ENCODE data around the gene NMRAL1. TPM values are rescaled to one million over a fixed set of nuclear protein-coding genes. Genes with fewer than 3 reads are reported as not detected.

The NMRAL1 gene
- total RNA-seq, 6 donors from 2014 or later: 34.4 to 80.7 (median 43.3) TPM

DNA sequence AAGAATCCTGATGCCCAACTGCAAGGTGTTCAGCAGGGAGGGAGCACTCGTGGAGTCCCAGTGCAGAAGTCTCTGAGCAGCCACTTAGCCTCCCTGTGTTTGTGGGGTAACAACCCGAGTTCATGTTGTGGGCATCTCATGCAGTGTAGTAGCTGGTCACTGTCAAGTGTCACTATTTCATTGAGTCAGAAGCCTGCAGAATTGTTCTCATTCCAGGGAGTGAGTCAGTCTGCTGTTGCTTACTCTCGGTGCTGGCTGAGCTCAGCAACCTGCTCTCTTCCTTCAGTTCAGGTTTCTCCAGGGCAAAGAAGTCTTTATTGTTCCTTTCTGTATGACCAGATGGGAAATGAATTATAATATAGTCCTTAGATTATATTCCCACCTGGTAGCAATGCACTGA, 25.8 kb upstream of the NMRAL1 start:
- TF ChIP-seq EP300 (IDR thresholded peaks at IDR 0.05) (no peak), POLR2AphosphoS5 (IDR thresholded peaks at IDR 0.05) (peak; percentile 30 to 48)
- ATAC-seq (ENCODE audit: low FRiP score in 2 of 2) (peak; percentile 69 to 73), DNase-seq (no peak)
- WGBS, 2 donors: 50 to 69% methylated on average over 1 to 3 of the region's 3 CpGs
- H3K27ac ChIP-seq: peak overlapping the region; percentile 46 to 66 (median 60)
- H3K4me3 ChIP-seq: no peak overlapping the region
- no peaks in the 10 kb centered on the region for H3K9me3 ChIP-seq
- H3K27me3 ChIP-seq: no peaks in the 10 kb centered on the region
- peaks cover 0 to 18% (median 2%) of the 10 kb centered on the region in 4 donors for H3K36me3 ChIP-seq
- peaks cover 17 to 28% (median 23%) of the 10 kb centered on the region in 4 donors for H3K4me1 ChIP-seq

DNA sequence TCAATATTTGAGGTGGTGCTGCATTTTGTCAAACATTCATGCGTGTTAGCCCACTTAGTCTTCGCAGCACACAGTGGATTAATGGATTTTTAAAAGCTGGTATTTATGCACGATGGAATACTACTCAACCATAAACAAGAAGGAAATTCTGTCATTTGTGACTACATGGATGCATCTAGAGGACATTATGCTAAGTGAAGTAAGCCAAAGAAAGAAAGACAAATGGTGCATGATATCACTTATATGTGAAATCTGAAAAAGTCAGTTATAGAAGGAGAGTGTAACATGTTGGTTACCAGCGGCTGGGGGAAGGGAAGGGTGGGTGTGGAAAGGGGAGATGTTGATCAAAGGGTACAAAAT, 24.8 kb upstream of the NMRAL1 start:
- H3K9me3 ChIP-seq: no peaks in the 10 kb centered on the region
- WGBS, 2 donors: 93 to 94% methylated on average over 4 of the region's 4 CpGs
- ATAC-seq (ENCODE audit: low FRiP score in 2 of 2) (no peak), DNase-seq (no peak)
- H3K36me3 ChIP-seq: peaks cover 0 to 17% (median 2%) of the 10 kb centered on the region in 4 donors
- no peak overlapping the region for H3K27ac ChIP-seq
- TF ChIP-seq, protein P1, sequence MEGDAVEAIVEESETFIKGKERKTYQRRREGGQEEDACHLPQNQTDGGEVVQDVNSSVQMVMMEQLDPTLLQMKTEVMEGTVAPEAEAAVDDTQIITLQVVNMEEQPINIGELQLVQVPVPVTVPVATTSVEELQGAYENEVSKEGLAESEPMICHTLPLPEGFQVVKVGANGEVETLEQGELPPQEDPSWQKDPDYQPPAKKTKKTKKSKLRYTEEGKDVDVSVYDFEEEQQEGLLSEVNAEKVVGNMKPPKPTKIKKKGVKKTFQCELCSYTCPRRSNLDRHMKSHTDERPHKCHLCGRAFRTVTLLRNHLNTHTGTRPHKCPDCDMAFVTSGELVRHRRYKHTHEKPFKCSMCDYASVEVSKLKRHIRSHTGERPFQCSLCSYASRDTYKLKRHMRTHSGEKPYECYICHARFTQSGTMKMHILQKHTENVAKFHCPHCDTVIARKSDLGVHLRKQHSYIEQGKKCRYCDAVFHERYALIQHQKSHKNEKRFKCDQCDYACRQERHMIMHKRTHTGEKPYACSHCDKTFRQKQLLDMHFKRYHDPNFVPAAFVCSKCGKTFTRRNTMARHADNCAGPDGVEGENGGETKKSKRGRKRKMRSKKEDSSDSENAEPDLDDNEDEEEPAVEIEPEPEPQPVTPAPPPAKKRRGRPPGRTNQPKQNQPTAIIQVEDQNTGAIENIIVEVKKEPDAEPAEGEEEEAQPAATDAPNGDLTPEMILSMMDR (IDR thresholded peaks at IDR 0.05): no peak
- no peak for TF ChIP-seq POLR2AphosphoS5 (IDR thresholded peaks at IDR 0.05)
- no peak for TF ChIP-seq EP300 (IDR thresholded peaks at IDR 0.05)
- no peak for TF ChIP-seq POLR2A (IDR thresholded peaks at IDR 0.05)
- no peaks in the 10 kb centered on the region for H3K27me3 ChIP-seq
- peaks cover 17 to 34% (median 25%) of the 10 kb centered on the region in 4 donors for H3K4me1 ChIP-seq
- no peak overlapping the region for H3K4me3 ChIP-seq

DNA sequence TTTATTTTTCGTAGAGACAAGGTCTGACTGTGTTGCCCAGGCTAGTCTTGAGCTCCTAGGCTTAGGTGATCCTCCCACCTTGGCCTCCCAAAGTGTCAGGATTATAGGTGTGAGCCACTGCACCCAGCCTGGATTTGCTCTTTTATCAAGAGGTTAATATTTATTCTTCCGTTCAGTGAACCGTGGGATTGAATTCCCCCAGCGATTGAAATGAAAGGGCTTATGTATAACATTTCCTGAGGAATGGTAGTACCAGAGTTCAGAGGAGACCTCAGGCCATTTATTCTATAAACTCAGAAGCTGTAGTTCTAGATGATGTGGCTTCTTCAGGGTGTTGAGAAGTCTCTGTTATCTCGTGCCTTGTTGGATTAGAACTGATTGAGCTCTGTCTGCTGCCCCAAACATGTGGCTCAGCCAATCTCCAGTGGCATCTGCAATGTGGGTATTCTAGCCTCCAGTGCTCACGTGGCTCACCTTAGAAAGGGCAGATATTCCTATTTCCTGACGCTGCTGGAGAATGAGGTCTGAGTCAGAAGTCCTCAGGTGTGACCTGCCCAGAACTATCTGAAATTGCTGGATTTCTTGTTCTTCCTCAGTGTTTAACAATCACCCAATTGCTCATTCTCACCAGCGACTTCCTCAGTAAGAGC, 24.2 kb upstream of the NMRAL1 start:
- WGBS, 2 donors: 85 to 88% methylated on average over 8 of the region's 8 CpGs

DNA sequence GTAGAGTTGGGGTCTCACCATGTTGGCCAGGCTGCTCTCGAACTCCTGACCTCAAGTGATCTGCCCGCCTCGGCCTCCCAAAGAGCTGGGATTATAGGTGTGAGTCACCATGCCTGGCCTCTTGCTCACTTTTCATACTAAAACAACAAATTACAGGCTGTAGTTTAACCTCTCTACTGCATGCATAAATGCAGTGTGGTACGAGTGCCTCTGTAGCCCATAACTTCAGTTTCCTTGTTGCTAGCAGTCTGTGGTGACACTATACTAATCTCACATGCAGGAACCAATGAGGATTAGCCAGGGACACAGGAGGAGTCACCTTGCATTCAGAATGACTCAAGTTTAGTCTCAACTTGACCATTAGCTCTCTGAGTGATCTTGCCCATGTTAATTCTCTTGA, 21.9 kb upstream of the NMRAL1 start:
- DNase-seq (no peak), ATAC-seq (ENCODE audit: low FRiP score in 2 of 2) (no peak)
- TF ChIP-seq, protein P1 (IDR thresholded peaks at IDR 0.05): no peak
- TF ChIP-seq POLR2A (IDR thresholded peaks at IDR 0.05) (no peak), EP300 (IDR thresholded peaks at IDR 0.05) (no peak), POLR2AphosphoS5 (IDR thresholded peaks at IDR 0.05) (no peak)
- no peak overlapping the region for H3K27ac ChIP-seq
- peaks cover 15 to 27% (median 16%) of the 10 kb centered on the region in 4 donors for H3K4me1 ChIP-seq
- WGBS, 2 donors: 94 to 95% methylated on average over 4 of the region's 4 CpGs
- H3K27me3 ChIP-seq: no peaks in the 10 kb centered on the region
- H3K36me3 ChIP-seq: peaks cover 0 to 24% (median 2%) of the 10 kb centered on the region in 4 donors
- H3K9me3 ChIP-seq: no peaks in the 10 kb centered on the region
- H3K4me3 ChIP-seq: no peak overlapping the region

More for the DNA sequence above, 24.2 kb upstream of the NMRAL1 start:
- DNase-seq (no peak), ATAC-seq (ENCODE audit: low FRiP score in 2 of 2) (no peak)
- Histone ChIP-seq H3K4me1 (peaks cover 17 to 34% (median 25%) of the 10 kb centered on the region in 4 donors), H3K27me3 (no peaks in the 10 kb centered on the region), H3K4me3 (no peak overlapping the region), H3K36me3 (peaks cover 0 to 17% (median 2%) of the 10 kb centered on the region in 4 donors), H3K9me3 (no peaks in the 10 kb centered on the region), H3K27ac (no peak overlapping the region)
- TF ChIP-seq, protein P1 (IDR thresholded peaks at IDR 0.05): no peak
- no peak for TF ChIP-seq POLR2AphosphoS5 (IDR thresholded peaks at IDR 0.05)
- TF ChIP-seq EP300 (IDR thresholded peaks at IDR 0.05): no peak
- TF ChIP-seq POLR2A (IDR thresholded peaks at IDR 0.05): no peak

DNA sequence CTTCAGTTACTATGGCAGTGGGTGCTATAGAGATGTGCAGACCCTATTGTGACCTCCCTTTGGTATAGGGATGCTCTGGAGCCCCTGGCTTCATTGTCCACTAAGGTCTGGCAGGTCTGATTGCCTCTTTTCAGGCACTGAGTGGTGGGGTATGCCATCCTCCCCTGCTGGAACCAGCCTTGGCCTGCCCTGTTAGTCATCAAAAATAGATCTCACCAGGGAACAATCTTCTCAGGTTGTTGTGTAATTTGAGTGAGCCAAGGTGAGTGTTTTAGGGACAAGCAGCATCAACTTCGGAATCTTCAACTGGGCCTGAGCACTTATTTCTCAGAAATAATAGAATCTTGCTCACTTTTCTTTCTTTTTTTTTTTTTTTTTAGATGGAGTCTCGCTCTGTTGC, 21.3 kb upstream of the NMRAL1 start:
- Histone ChIP-seq H3K27ac (no peak overlapping the region), H3K4me1 (peaks cover 9 to 21% (median 12%) of the 10 kb centered on the region in 4 donors), H3K4me3 (no peak overlapping the region), H3K27me3 (no peaks in the 10 kb centered on the region), H3K9me3 (no peaks in the 10 kb centered on the region), H3K36me3 (peaks cover 0 to 24% (median 2%) of the 10 kb centered on the region in 4 donors)
- ATAC-seq (ENCODE audit: low FRiP score in 2 of 2) (no peak), DNase-seq (no peak)
- TF ChIP-seq, protein P1 (IDR thresholded peaks at IDR 0.05): no peak
- 97 to 98% methylated on average over 2 of the region's 2 CpGs for WGBS, 2 donors

Data from upper lobe of left lung (tissue), 6 donors.